ENCODE measurements around the gene EIF3L.

The EIF3L gene

GRCh38 chr22:37854946-37855345, 5.7 kb downstream of the EIF3L start:
- no peak for DNase-seq (ENCODE audit: low read depth)

- no peak for DNase-seq (ENCODE audit: low read depth)
Observed at GRCh38 chr22:37855462-37855861, 6.2 kb downstream of the EIF3L start.

DNA sequence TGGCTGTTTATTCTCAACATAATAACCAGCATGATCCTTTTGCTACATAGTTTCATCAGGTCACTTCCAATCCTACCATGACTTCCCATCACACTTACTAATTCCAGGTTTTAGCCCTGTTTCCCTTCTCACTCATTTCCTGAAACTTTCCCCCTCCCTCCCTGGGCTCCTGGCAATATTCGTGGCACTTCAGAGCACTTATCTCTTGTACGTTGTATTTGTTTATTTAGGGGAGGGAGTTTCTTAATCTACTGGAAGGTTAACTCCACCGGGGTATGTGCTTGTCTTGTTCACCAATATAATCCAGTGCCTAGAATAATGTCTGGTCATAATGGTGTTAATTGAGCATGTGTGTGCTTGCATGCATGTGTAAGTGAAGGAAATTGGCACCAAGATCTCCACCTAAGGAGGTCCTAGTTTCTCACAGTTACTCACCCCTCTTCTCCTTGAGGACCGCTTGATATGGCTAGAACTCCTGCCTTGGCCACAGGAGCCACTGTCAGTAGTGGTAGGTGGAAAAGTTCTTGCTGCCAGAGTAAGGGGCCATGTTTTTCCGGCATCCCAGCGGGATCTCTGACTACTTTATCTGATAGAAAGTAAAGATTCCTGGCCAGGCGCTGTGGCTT, 11.7 kb downstream of the EIF3L start:
- no peak for DNase-seq (ENCODE audit: low read depth)

- DNase-seq (ENCODE audit: low read depth), result no peak
Observed at GRCh38 chr22:37862570-37863325, 13.5 kb downstream of the EIF3L start.

DNA sequence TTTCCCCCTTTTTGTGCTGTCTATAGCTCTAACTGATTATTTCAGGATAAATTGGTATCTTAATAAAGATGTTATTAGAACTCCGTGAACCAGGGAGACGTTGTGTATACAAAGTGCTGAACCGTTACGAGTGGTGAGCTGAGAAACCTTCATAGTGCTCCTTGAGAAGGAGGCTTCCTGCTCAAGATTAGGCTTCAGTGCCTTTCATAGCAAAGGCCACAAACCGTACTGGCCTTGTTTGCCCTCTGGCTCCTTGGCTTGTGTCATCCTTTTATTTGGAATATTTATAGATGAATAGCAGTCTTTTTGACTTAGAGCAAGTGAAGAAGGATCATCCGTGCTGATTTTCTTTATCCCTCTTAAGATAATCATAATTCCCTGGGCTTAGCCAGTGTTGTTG, 16.3 kb downstream of the EIF3L start:
- no peak for DNase-seq (ENCODE audit: low read depth)

GRCh38 chr22:37870273-37870672, 21.1 kb downstream of the EIF3L start:
- no peak for DNase-seq (ENCODE audit: low read depth)

GRCh38 chr22:37880668-37881440, 31.6 kb downstream of the EIF3L start:
- peak; percentile 65 for DNase-seq (ENCODE audit: low read depth)

- peak; percentile 59 for DNase-seq (ENCODE audit: low read depth)
Observed at GRCh38 chr22:37884420-37884819, 35.2 kb downstream of the EIF3L start.

DNA sequence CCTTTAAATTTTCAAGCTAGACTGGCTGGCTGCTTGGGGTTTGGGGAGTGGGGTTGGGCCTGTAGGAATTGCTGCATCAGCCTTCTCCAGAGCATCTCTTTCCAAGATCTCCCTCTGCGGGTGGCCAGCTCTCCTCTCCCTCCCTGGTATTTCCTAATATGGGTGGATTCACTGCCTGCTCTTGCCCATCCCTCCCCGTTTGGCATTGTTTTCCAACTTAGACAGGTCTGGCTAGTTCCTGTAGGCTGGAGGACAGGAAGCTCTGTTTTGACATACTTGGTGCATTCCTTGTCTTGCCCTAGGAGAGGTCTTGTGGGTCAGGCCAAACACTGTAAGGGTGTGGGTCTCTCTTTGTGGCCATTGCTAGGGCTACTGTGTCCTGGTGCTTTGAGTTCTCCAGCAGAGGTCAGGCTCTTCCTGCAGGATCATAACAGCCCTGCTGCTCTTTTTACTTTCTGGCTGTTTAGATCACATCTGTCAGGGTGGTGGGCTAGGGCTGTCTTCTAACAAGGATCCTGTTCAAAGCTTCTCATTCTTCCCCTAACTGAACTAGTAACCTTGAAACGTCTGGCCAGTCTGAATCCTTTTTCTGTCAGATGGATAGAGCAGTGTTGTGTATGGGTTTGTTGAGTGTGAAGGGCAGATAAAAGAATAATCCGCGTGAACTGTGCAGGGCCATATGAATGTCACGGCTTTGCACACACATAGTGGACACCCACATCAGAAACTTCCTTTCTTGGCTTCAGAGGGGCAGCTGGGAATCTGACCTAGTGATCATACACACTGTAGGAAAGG, 38.6 kb downstream of the EIF3L start:
- peak; percentile 97 for DNase-seq (ENCODE audit: low read depth)

DNA sequence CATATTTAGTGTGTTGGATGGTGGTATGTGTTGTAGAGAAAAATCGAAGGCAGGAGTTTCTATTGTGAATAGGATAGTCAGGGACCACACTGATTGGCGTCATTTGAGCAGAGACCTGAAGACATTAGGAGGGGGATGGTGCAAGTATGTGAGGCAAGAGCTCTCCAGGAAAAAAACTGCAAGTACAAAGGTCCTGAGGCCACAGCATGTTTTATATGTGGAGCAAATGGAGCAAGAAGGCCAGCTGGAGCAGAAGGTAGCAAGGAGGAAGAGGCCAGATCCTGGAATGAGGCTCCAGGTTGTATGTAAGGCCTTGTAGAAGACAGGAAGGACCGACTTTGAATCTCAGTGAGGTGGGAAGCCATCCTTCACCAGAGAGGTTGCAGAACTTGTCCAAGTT, 42.7 kb downstream of the EIF3L start:
- DNase-seq (ENCODE audit: low read depth), result no peak

GRCh38 chr22:37892566-37893335, 43.5 kb downstream of the EIF3L start:
- DNase-seq (ENCODE audit: low read depth), result no peak

DNA sequence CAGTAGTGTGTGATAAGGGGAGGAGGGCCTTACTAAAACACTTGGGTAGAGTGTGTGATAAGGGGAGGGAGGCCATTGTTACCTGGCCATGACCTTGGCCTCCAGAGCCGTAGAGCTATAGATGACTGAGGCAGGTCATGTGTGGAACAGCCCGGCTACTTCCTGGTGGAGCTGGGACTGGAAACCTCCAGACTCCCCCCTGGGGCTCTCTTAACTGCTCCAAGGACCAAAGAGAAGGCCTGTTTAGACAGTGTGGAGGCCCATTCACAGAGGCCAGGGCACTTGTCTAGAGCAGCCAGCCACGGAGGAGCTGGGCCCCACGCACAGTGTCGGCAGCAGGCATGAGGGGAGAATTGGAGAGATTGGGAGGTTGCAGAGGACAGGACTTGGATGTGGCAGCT, 44.4 kb downstream of the EIF3L start:
- no peak for DNase-seq (ENCODE audit: low read depth)

DNA sequence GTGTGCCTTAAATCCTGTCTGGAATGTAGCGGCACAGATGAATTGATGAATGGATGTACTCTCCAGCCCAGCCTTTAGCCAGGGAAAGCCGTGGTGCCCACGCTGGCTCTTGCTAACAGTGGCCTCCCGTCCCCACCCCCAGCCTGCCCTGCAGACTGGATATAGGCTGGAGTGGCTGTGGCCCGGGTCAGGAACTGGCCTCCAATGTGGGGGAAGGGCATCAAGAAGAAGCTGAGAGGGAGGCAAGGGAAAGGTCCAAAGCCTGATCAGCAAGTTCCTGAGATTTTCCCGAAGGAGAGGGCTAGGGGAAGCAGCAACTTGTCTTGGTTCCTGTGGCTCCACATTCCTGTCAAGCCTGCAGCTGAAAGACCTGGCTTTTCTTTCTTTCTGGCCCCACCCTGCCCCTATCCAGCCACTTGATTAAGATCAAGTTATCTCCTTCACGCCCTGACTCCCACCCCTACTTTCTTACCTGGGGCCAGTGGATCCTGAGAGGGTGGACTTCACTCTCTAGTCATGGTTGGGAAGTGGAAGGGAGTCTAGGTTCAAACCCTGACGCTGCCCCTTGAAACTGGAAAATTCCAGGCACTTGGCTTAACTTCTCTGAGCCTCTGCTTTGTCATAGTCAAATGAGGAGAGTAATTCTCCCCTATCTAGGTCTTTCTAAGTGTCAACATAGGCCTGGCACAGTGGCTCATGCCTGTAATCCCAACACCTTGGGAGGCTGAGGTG, 45.9 kb downstream of the EIF3L start:
- no peak for DNase-seq (ENCODE audit: low read depth)

- no peak for DNase-seq (ENCODE audit: low read depth)
Observed at GRCh38 chr22:37896181-37896592, 47.0 kb downstream of the EIF3L start.

DNA sequence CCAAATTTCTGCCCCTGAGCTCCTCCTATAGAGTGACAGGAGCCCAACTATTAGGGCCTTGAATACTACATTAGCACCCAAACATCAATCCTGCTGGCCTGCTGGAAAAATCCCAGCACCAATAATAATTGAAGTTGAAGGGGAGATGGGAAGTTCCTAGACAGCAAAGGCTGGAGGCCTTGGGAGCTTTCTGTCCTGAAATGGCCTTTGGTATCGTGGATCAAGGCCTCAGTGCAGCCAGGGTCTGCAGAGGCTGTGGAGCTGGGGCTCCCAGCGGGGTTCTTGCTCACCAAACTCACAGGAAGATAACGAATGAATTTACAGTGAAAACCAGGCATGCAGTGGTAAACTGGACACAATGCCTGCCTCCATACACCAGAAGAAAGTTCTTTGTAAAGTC, 47.7 kb downstream of the EIF3L start:
- no peak for DNase-seq (ENCODE audit: low read depth)

- peak; percentile 24 for DNase-seq (ENCODE audit: low read depth)
Observed at GRCh38 chr22:37897807-37898206, 48.6 kb downstream of the EIF3L start.

GRCh38 chr22:37898441-37899181, 49.4 kb downstream of the EIF3L start:
- DNase-seq (ENCODE audit: low read depth), result no peak

DNA sequence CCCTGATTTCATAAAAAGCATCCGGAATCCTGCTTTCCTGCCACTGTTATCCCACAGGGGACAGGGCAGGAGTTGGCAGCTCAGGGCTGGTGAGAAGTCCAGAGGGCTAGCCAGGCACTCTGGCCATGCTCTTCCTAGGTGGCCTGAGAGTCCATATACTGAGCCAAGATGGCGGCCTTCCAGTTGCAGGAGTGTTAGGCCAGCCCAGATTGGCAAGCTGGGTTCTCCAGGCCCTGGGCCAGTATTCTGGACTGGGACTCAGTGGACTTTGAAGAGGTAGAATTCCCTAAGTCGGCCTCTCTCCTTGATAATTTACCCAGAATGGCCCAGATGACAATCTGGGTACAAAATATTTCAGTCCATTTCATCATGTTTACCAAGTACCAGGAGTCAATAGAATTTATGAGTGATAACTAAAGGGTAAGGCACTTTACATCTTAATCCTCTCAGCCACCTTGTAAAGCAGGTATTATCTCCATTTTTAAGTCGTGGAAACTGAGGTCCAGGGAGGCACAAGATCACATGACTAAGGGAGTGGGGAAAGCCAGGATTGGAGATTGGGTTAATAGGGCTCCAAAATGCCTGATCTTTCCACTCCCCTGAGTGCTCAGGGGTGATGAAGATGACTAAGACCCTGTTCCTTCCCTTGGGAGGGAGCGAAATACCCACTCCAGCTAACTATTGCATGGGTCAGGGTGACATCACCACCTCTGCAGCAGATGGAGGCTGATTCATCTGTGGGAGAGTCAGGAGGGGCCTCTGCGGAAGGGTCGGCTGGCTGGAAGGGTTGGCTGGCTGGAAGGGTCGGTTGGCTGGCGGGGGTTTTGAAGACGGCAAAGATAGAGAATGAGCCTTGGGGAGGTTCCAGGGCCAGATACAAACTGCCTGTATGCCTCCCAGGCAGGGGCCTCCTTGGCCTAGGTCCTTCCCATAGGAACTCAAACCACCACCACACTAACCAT, 55.6 kb downstream of the EIF3L start:
- DNase-seq (ENCODE audit: low read depth), result peak; percentile 98
